SH-SY5Y (cell line): ENCODE data around the gene KLF13.

Experiments
- GATA2 ChIP-seq: IDR thresholded peaks from 2 replicates; pipeline ENCODE4 v1.6.1; 2011; ENCODE audit warnings: mild to moderate bottlenecking, low read depth, low read length
- GATA3 ChIP-seq: IDR thresholded peaks from 2 replicates; pipeline ENCODE4 v1.6.1; 2011; ENCODE audit warnings: low read depth, mild to moderate bottlenecking, low read length, moderate library complexity

GRCh38 chr15:31330836-31331235, 4.2 kb downstream of the KLF13 start:
- TF ChIP-seq GATA2: no peak
- no peak for TF ChIP-seq GATA3
